Measurements from ENCODE around the gene MIER2. TPM values are rescaled to one million over a fixed set of nuclear protein-coding genes. Genes with fewer than 3 reads are reported as not detected.

The MIER2 gene
- polyA plus RNA-seq, 3 donors: 3.6 to 21.9 (median 6.9) TPM

GRCh38 chr19:307111-307531, 37.5 kb downstream of the MIER2 start:
- Histone ChIP-seq H3K27me3 (ENCODE audit: control insufficient read depth in 2 of 2, insufficient read depth in 2 of 2, low read length in 2 of 2) (no peaks in the 10 kb centered on the region), H3K9ac (ENCODE audit: insufficient read depth, low read length, poor library complexity, severe bottlenecking) (no peak overlapping the region), H3K36me3 (replicated peaks in 1 of 2; ENCODE audit: control insufficient read depth in 1 of 2, insufficient read depth in 2 of 2, low read length in 2 of 2) (peaks cover 58 to 72% of the 10 kb centered on the region in 2 donors), H3K9me3 (replicated peaks in 1 of 2; ENCODE audit: control insufficient read depth in 1 of 2, insufficient read depth in 1 of 2, low read length in 2 of 2) (no peaks in the 10 kb centered on the region), H4K20me1 (ENCODE audit: insufficient read depth, low read length) (peaks cover 71% of the 10 kb centered on the region), H3K4me1 (ENCODE audit: control insufficient read depth in 1 of 2, insufficient read depth in 2 of 2, low read length in 2 of 2) (no peaks in the 10 kb centered on the region), H2AFZ (ENCODE audit: insufficient read depth, low read depth, low read length, poor library complexity, severe bottlenecking) (no peak overlapping the region), H3K79me2 (ENCODE audit: insufficient read depth, low read length) (peaks cover 2% of the 10 kb centered on the region), H3K4me2 (replicated peaks; ENCODE audit: extremely low read depth, low read length, poor library complexity, severe bottlenecking) (no peak overlapping the region), H3K4me3 (replicated peaks in 1 of 3; ENCODE audit: low read depth in 2 of 3, low read length in 3 of 3) (no peak overlapping the region), H3K27ac (ENCODE audit: low read depth in 1 of 2, low read length in 2 of 2) (no peak overlapping the region)
- no peak overlapping the region for H3K4me3 Mint-ChIP-seq
- intact Hi-C loops (cut with micrococcal nuclease): no loop called here
- no peaks in the 10 kb centered on the region for H3K9me3 Mint-ChIP-seq
- H3K4me1 Mint-ChIP-seq: no peaks in the 10 kb centered on the region
- peaks cover 0 to 1% (median 0%) of the 10 kb centered on the region in 3 donors for H3K27me3 Mint-ChIP-seq (ENCODE audit: low read depth in 3 of 3)
- H3K36me3 Mint-ChIP-seq: peaks cover 48 to 60% of the 10 kb centered on the region in 2 donors
- no peak for DNase-seq
- no peak overlapping the region for H3K27ac Mint-ChIP-seq
- 96% methylated on average over 24 of the region's 26 CpGs for WGBS (ENCODE audit: insufficient coverage)
- no peak for TF ChIP-seq CTCF (IDR thresholded peaks at IDR 0.05)

GRCh38 chr19:306151-306900, 38.3 kb downstream of the MIER2 start:
- intact Hi-C loops (cut with micrococcal nuclease): no loop called here
- no peak for TF ChIP-seq CTCF (IDR thresholded peaks at IDR 0.05)
- no peak overlapping the region for H2AFZ ChIP-seq (ENCODE audit: insufficient read depth, low read depth, low read length, poor library complexity, severe bottlenecking)
- H3K4me2 ChIP-seq (replicated peaks; ENCODE audit: extremely low read depth, low read length, poor library complexity, severe bottlenecking): no peak overlapping the region
- no peak overlapping the region for H3K4me3 ChIP-seq (replicated peaks in 1 of 3; ENCODE audit: low read depth in 2 of 3, low read length in 3 of 3)
- H3K27me3 ChIP-seq (ENCODE audit: control insufficient read depth in 2 of 2, insufficient read depth in 2 of 2, low read length in 2 of 2): no peaks in the 10 kb centered on the region
- no peak for DNase-seq
- no peak overlapping the region for H3K9ac ChIP-seq (ENCODE audit: insufficient read depth, low read length, poor library complexity, severe bottlenecking)
- H3K36me3 ChIP-seq (replicated peaks in 1 of 2; ENCODE audit: control insufficient read depth in 1 of 2, insufficient read depth in 2 of 2, low read length in 2 of 2): peaks cover 52 to 64% of the 10 kb centered on the region in 2 donors
- Mint-ChIP-seq H3K9me3 (no peaks in the 10 kb centered on the region), H3K4me3 (no peak overlapping the region), H3K36me3 (peaks cover 43 to 57% of the 10 kb centered on the region in 2 donors), H3K27ac (peak overlapping the region in 1 of 7 donors; percentile 20), H3K4me1 (no peaks in the 10 kb centered on the region), H3K27me3 (ENCODE audit: low read depth in 3 of 3) (peaks cover 0 to 1% (median 0%) of the 10 kb centered on the region in 3 donors)
- H4K20me1 ChIP-seq (ENCODE audit: insufficient read depth, low read length): peaks cover 68% of the 10 kb centered on the region
- H3K27ac ChIP-seq (ENCODE audit: low read depth in 1 of 2, low read length in 2 of 2): no peak overlapping the region
- H3K9me3 ChIP-seq (replicated peaks in 1 of 2; ENCODE audit: control insufficient read depth in 1 of 2, insufficient read depth in 1 of 2, low read length in 2 of 2): no peaks in the 10 kb centered on the region
- no peaks in the 10 kb centered on the region for H3K4me1 ChIP-seq (ENCODE audit: control insufficient read depth in 1 of 2, insufficient read depth in 2 of 2, low read length in 2 of 2)
- peaks cover 2% of the 10 kb centered on the region for H3K79me2 ChIP-seq (ENCODE audit: insufficient read depth, low read length)
- 98% methylated on average over 41 of the region's 50 CpGs for WGBS (ENCODE audit: insufficient coverage)

Data from CD14-positive monocyte (primary cell).